ENCODE data around the gene SRGAP2B.
"Not testable (repeated sequence)": the region's sequence is repeated elsewhere in the genome, so short reads cannot be mapped to it uniquely, and the experiment has no call there.

Gene SRGAP2B

DNA sequence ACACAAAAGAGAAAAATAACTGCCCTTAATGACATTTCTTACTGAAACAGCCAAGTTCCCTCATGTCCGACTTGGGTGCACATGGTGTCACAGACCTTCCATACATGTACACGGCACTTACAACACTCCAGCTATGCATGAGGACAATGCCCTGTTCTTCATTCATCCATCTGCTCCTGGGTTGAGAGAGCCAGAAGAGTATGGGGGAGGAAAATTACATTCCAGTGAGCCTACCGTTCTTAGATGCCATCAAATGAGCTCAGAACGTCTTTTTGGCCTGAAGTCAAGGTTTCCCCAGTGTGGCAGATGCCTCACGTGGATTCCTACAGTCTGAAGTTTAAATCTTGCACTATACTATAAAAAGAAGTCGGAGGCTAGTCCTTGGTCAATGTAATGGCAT lies 194.3 kb downstream of the SRGAP2B start:
- DNase-seq (ENCODE audit: low read depth in 2 of 2): not testable (repeated sequence)

DNA sequence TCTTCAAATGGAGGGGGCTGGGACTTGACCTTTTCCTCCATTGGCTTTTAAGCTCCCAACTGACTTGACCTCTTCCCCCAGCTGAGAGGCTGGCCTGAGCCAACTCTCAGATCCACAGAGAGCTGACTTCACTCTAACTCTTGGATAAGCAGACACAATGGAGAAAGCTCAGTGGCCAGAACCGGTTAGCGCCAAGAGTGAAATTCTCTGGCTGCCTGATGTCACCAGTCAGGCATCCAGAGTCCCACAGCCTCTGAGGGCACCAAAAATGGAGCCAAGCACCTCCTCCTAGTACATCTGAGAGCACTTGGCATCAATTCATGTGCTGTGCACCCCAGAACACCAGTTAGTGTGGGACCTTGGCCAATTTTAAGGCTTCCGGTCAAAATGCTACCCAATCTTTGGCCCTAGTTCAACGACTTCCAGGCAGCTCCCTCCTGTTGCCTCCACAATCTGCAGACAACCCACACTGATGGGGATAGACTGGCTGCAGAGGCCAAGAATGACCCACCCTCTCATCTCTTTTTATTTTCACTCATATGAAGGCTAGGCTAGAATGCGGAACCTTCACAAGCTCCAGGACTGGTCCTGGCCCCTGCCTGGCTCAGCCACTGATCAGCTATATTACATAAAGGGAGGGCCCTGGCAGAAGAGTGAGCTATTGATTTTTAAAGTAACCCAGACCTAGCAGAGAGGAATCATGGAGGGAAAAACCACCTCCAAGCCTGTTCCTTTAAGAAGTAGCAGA lies 200.5 kb downstream of the SRGAP2B start:
- DNase-seq (ENCODE audit: low read depth in 2 of 2): not testable (repeated sequence)

GRCh38 chr1:144893710-144894438 lies 201.3 kb downstream of the SRGAP2B start:
- DNase-seq (ENCODE audit: low read depth in 2 of 2): not testable (repeated sequence)

GRCh38 chr1:144893062-144893461 lies 202.1 kb downstream of the SRGAP2B start:
- not testable (repeated sequence) for DNase-seq (ENCODE audit: low read depth in 2 of 2)

DNA sequence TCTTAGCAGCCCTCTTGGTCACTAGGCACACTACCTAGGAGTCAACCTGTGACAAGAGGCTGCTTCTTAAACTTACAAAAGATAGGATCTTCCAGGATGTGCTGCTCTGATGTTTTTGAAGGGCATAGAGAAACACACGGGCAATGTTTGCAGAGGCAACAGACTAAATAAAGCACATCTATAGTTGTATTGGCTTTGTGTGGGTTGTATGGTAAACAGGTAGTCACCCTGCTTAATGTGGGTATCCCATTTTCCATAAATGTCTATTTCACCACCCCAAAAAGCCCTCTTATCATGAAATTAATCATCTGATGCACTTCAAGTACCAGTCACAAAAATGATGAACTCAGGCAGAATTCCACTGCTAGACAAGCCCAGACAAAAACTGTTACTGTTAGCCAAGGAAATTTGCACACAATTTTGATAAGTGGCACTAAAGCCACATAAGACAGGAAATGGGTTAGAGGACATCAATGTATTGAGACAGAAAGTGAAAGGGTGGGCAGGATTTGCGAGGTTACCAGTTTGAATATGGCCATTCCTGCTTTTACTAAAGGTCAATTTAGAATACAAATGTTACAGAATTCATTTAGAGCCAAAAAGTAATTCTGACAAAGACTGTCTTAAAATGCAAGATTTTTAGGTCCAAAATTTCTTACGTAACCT lies 205.5 kb downstream of the SRGAP2B start:
- not testable (repeated sequence) for DNase-seq (ENCODE audit: low read depth in 2 of 2)

DNA sequence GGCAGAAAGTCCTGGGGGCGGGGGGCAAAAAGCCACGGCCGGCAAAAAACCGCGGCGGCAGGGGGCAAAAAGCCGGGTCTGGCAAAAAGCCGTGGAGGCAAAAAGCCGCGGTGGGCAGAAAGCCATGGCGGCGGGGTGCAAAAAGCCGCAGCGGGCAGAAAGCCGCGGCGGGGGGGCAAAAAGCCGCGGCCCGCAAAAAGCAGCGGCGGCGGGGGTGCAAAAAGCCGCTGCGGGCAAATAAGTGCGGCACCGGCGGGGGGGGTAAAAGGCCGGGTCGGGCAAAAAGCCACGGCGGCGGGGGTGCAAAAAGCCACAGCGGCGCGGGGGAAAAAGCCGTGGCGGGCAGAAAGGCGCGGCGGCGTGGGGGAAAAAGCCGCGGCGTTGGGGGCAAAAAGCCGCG lies 212.1 kb downstream of the SRGAP2B start:
- not testable (repeated sequence) for DNase-seq (ENCODE audit: low read depth in 2 of 2)

DNA sequence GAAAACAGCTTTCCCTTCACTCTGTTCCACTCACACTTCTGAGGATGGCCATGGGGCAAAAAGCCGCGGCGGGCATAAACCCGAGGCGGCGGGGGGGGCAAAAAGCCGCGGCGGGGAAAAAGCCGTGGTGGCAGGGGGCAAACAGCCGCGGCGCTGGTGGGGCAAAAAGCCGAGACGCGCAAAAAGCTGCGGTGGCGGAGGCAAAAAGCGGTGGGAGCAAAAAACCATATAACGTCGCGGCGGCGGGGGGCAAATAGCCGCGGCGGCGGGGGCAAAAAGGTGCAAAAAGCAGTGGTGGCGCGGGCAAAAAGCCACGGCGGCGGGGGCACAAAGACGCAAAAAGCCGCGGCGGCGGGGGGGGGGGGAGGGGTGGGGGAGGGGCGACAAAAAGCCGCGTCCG lies 212.8 kb downstream of the SRGAP2B start:
- not testable (repeated sequence) for DNase-seq (ENCODE audit: low read depth in 2 of 2)

DNA sequence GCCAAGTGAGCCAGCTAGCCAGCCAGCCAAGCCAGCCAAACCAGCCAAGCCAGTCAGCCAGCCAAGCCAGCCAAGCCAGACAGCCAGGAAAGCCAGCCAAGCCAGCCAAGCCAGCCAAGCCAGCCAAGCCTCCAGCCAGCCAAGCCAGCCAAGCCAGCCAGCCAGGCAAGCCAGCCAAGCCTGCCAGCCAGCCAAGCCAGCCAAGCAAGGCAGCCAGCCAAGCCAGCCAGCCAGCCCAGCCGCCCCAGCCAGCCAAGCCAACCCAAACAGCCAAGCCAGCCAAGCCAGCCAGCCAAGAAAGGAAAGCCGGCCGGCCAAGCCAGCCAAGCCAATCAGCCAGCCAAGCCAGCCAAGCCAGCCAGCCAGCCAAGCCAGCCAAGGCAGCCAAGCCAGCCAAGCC lies 236.5 kb downstream of the SRGAP2B start:
- not testable (repeated sequence) for DNase-seq (ENCODE audit: low read depth in 2 of 2)

All from stimulated activated CD4-positive, alpha-beta T cell treated with anti-CD3 and anti-CD28 coated beads, Interleukin-15, amount 100 ng/mL, for 48 hours (primary cell).